Vagina (tissue), 2 donors: Measurements from ENCODE around the gene DHX58. TPM values are rescaled to one million over a fixed set of nuclear protein-coding genes. Genes with fewer than 3 reads are reported as not detected.

Experiments used
- DNase-seq, 2 donors: peaks; one replicate each; pipeline ENCODE4 v3.0.0-alpha.2; 2017; ENCODE audit errors: extremely low spot score in 2 of 2
- H3K27ac ChIP-seq: fragments of 200-600 bp; sonication (generic); one replicate; pipeline ENCODE4 v1.5.1; 2019
- H3K27me3 ChIP-seq: fragments of 200-600 bp; sonication (generic); one replicate; pipeline ENCODE4 v1.5.1; 2019
- H3K36me3 ChIP-seq, 2 donors: fragments of 200-600 bp; sonication (generic); one replicate each; pipeline ENCODE4 v1.5.1; 2017 to 2019
- H3K4me1 ChIP-seq: fragments of 200-600 bp; sonication (generic); one replicate; pipeline ENCODE4 v1.5.1; 2019
- H3K4me3 ChIP-seq, 2 donors: fragments of 200-600 bp; sonication (generic); 1 replicate in 1 of 2; 2 replicates in 1 of 2; pipeline ENCODE4 v1.5.1; 2016 to 2019
- H3K9me3 ChIP-seq: fragments of 200-600 bp; sonication (generic); one replicate; pipeline ENCODE4 v1.5.1; 2019
- CTCF ChIP-seq, 3 experiments: fragments of 450-650 bp in 2 of 3; fragments of 200-600 bp in 1 of 3; sonication (generic) in 1 of 3; IDR thresholded peaks; one replicate each; pipeline ENCODE4 v1.5.1; 2017 to 2019; ENCODE audit warnings: antibody characterized with exemption in 3 of 3, mild to moderate bottlenecking in 2 of 3, moderate library complexity in 2 of 3
- POLR2A ChIP-seq, 2 donors: fragments of 450-650 bp; IDR thresholded peaks; one replicate each; pipeline ENCODE4 v1.6.1; 2017; ENCODE audit warnings: antibody characterized with exemption in 2 of 2, mild to moderate bottlenecking in 2 of 2, moderate library complexity in 2 of 2
- POLR2AphosphoS5 ChIP-seq, 2 donors: sonication (generic); formaldehyde crosslinking; IDR thresholded peaks; one replicate each; pipeline ENCODE4 v1.9.0; 2017; ENCODE audit warnings: antibody characterized with exemption in 2 of 2, mild to moderate bottlenecking in 2 of 2, low read depth in 1 of 2; ENCODE audit not compliant: insufficient read depth in 1 of 2
- intact Hi-C: fragments of 100-400 bp; cut with DNase I; formaldehyde crosslinking; loops from one replicate; pipeline ENCODE4 v1.15.1; 2023
- total RNA-seq: library from RNA; depleted of rRNA; stranded (reverse); fragments of >200 nt; gene quantifications from one replicate; pipeline ENCODE4 v1.2.3, GENCODE V29; 2016

DHX58 gene
- total RNA-seq, 1 donor from 2014 or later = 8.1 TPM

GRCh38 chr17:42090964-42091790 lies 21.3 kb downstream of the DHX58 start:
- no peak overlapping the region for H3K27ac ChIP-seq
- H3K4me3 ChIP-seq = no peak overlapping the region
- H3K4me1 ChIP-seq = no peaks in the 10 kb centered on the region
- H3K9me3 ChIP-seq = no peaks in the 10 kb centered on the region
- intact Hi-C loops = no loop called here
- DNase-seq = no peak
- no peaks in the 10 kb centered on the region for H3K27me3 ChIP-seq
- TF ChIP-seq CTCF (IDR thresholded peaks at IDR 0.05) = no peak
- TF ChIP-seq POLR2AphosphoS5 (IDR thresholded peaks at IDR 0.05; ENCODE audit: insufficient read depth in 1 of 2, low read depth in 1 of 2) = no peak
- TF ChIP-seq POLR2A (IDR thresholded peaks at IDR 0.05) = no peak
- H3K36me3 ChIP-seq = no peaks in the 10 kb centered on the region

- intact Hi-C loops = no loop called here
These were observed 23.8 kb downstream of the DHX58 start for GRCh38 chr17:42088736-42089135.

GRCh38 chr17:42087736-42088705 lies 24.5 kb downstream of the DHX58 start:
- H3K9me3 ChIP-seq = no peaks in the 10 kb centered on the region
- H3K4me3 ChIP-seq = no peak overlapping the region
- no peak for DNase-seq
- H3K36me3 ChIP-seq = no peaks in the 10 kb centered on the region
- intact Hi-C loops = no loop called here
- TF ChIP-seq POLR2AphosphoS5 (IDR thresholded peaks at IDR 0.05; ENCODE audit: insufficient read depth in 1 of 2, low read depth in 1 of 2) (no peak), CTCF (IDR thresholded peaks at IDR 0.05) (no peak), POLR2A (IDR thresholded peaks at IDR 0.05) (no peak)
- H3K27ac ChIP-seq = no peak overlapping the region
- H3K4me1 ChIP-seq = no peaks in the 10 kb centered on the region
- no peaks in the 10 kb centered on the region for H3K27me3 ChIP-seq

More at GRCh38 chr17:42088736-42089135, 23.8 kb downstream of the DHX58 start:
- Histone ChIP-seq H3K27ac (no peak overlapping the region), H3K27me3 (no peaks in the 10 kb centered on the region), H3K9me3 (no peaks in the 10 kb centered on the region), H3K4me3 (no peak overlapping the region), H3K4me1 (no peaks in the 10 kb centered on the region), H3K36me3 (no peaks in the 10 kb centered on the region)
- no peak for TF ChIP-seq CTCF (IDR thresholded peaks at IDR 0.05)
- no peak for TF ChIP-seq POLR2AphosphoS5 (IDR thresholded peaks at IDR 0.05; ENCODE audit: insufficient read depth in 1 of 2, low read depth in 1 of 2)
- no peak for TF ChIP-seq POLR2A (IDR thresholded peaks at IDR 0.05)
- DNase-seq = no peak

- Histone ChIP-seq H3K36me3 (no peaks in the 10 kb centered on the region), H3K9me3 (no peaks in the 10 kb centered on the region), H3K4me1 (no peaks in the 10 kb centered on the region), H3K4me3 (no peak overlapping the region), H3K27me3 (no peaks in the 10 kb centered on the region), H3K27ac (no peak overlapping the region)
- DNase-seq = no peak
- TF ChIP-seq POLR2AphosphoS5 (IDR thresholded peaks at IDR 0.05; ENCODE audit: insufficient read depth in 1 of 2, low read depth in 1 of 2) = no peak
- no peak for TF ChIP-seq CTCF (IDR thresholded peaks at IDR 0.05)
- TF ChIP-seq POLR2A (IDR thresholded peaks at IDR 0.05) = no peak
- intact Hi-C loops = no loop called here
These were observed 25.3 kb downstream of the DHX58 start for GRCh38 chr17:42087042-42087701.
